Astrocyte (in vitro differentiated cells and primary cell): ENCODE measurements around the gene PSMC4. TPM values are rescaled to one million over a fixed set of nuclear protein-coding genes. Genes with fewer than 3 reads are reported as not detected.

Experiments used
- DNase-seq: peaks from one replicate; pipeline ENCODE4 v3.0.0-alpha.2; 2010; ENCODE audit warnings: low read depth
- FAIRE-seq: peaks from 2 replicates; lab custom pipeline; 2011; peaks lifted over from hg19 to GRCh38; lab: Jason Lieb, UNC
- H2AFZ ChIP-seq: 2 replicates; pipeline ENCODE4 v1.6.0; 2012; ENCODE audit warnings: low read depth, low read length, inconsistent platforms
- H3K27ac ChIP-seq: 2 replicates; pipeline ENCODE4 v1.5.1; 2011; ENCODE audit warnings: low read depth, low read length, inconsistent platforms
- H3K27me3 ChIP-seq: 2 replicates; pipeline ENCODE4 v1.6.0; 2011; ENCODE audit warnings: low read length, inconsistent platforms; ENCODE audit not compliant: insufficient read depth
- H3K36me3 ChIP-seq: 2 replicates; pipeline ENCODE4 v1.5.1; 2011; ENCODE audit warnings: low read length, inconsistent platforms; ENCODE audit not compliant: insufficient read depth
- H3K4me1 ChIP-seq: 2 replicates; pipeline ENCODE4 v1.5.1; 2011; ENCODE audit warnings: low read length, inconsistent platforms; ENCODE audit not compliant: insufficient read depth
- H3K4me2 ChIP-seq: 2 replicates; pipeline ENCODE4 v1.6.0; 2012; ENCODE audit warnings: low read length, inconsistent platforms
- H3K4me3 ChIP-seq: 2 replicates; pipeline ENCODE4 v1.5.1; 2011; ENCODE audit warnings: low read depth, mild to moderate bottlenecking, low read length, inconsistent platforms; ENCODE audit not compliant: insufficient read depth
- H3K79me2 ChIP-seq: 2 replicates; pipeline ENCODE4 v1.6.0; 2012; ENCODE audit warnings: mild to moderate bottlenecking, low read length, inconsistent platforms; ENCODE audit not compliant: insufficient read depth
- H3K9ac ChIP-seq: 2 replicates; pipeline ENCODE4 v1.6.0; 2012; ENCODE audit warnings: mild to moderate bottlenecking, low read length, inconsistent platforms
- H3K9me3 ChIP-seq: 2 replicates; pipeline ENCODE4 v1.5.1; 2012; ENCODE audit warnings: low read depth, mild to moderate bottlenecking, low read length, inconsistent platforms; ENCODE audit not compliant: insufficient read depth
- H4K20me1 ChIP-seq: 2 replicates; pipeline ENCODE4 v1.6.0; 2012; ENCODE audit warnings: low read length, inconsistent platforms; ENCODE audit not compliant: insufficient read depth
- H3K27ac Mint-ChIP-seq: one replicate; pipeline ENCODE4 v1.8.0; 2021; ENCODE audit warnings: mild to moderate bottlenecking, mixed read lengths; ENCODE audit not compliant: unreplicated experiment
- H3K27me3 Mint-ChIP-seq: one replicate; pipeline ENCODE4 v1.8.0; 2021; ENCODE audit warnings: low read depth, mixed read lengths; ENCODE audit not compliant: unreplicated experiment
- H3K36me3 Mint-ChIP-seq: one replicate; pipeline ENCODE4 v1.8.0; 2021; ENCODE audit warnings: low read depth, mixed read lengths; ENCODE audit not compliant: unreplicated experiment
- H3K4me1 Mint-ChIP-seq: one replicate; pipeline ENCODE4 v1.8.0; 2021; ENCODE audit warnings: low read depth, mixed read lengths; ENCODE audit not compliant: unreplicated experiment
- H3K4me3 Mint-ChIP-seq: one replicate; pipeline ENCODE4 v1.8.0; 2021; ENCODE audit warnings: mild to moderate bottlenecking, moderate library complexity, mixed read lengths; ENCODE audit not compliant: unreplicated experiment
- H3K9me3 Mint-ChIP-seq: one replicate; pipeline ENCODE4 v1.8.0; 2021; ENCODE audit warnings: mild to moderate bottlenecking, mixed read lengths; ENCODE audit not compliant: unreplicated experiment
- CTCF ChIP-seq: IDR thresholded peaks from 2 replicates; pipeline ENCODE4 v1.5.1; 2011; ENCODE audit warnings: low read depth, mild to moderate bottlenecking, inconsistent platforms, low read length, moderate library complexity; ENCODE audit not compliant: insufficient read depth
- EZH2 ChIP-seq: IDR thresholded peaks from 2 replicates; pipeline ENCODE4 v1.6.1; 2012; ENCODE audit warnings: mild to moderate bottlenecking, low read length, inconsistent platforms; ENCODE audit not compliant: insufficient read depth
- total RNA-seq: library from RNA; stranded (reverse); gene quantifications from 2 replicates; pipeline ENCODE4 v1.2.1, GENCODE V29; 2021

PSMC4 gene
- total RNA-seq, 1 donor from 2014 or later, result 127 TPM

- no peak for FAIRE-seq
- no peaks in the 10 kb centered on the region for H3K36me3 Mint-ChIP-seq
- no peak within 1 kb of the TSS for H3K27ac Mint-ChIP-seq
Observed at GRCh38 chr19:39934584-39935363, 36.2 kb upstream of the PSMC4 start, which contains the start of gene FCGBP. Gene FCGBP (minus strand): TSS chr19:39934634.

GRCh38 chr19:39935364-39935661 is 35.7 kb upstream of the PSMC4 start:
- Histone ChIP-seq H3K4me2 (no peak overlapping the region), H3K4me1 (no peaks in the 10 kb centered on the region), H3K27me3 (no peaks in the 10 kb centered on the region), H3K36me3 (no peaks in the 10 kb centered on the region), H3K79me2 (no peaks in the 10 kb centered on the region), H2AFZ (no peak overlapping the region), H3K9me3 (no peaks in the 10 kb centered on the region), H3K27ac (no peak overlapping the region), H3K4me3 (no peak overlapping the region), H3K9ac (no peak overlapping the region), H4K20me1 (no peaks in the 10 kb centered on the region)
- H3K9me3 Mint-ChIP-seq, result no peaks in the 10 kb centered on the region
- H3K27me3 Mint-ChIP-seq, result peaks cover 11% of the 10 kb centered on the region
- no peaks in the 10 kb centered on the region for H3K36me3 Mint-ChIP-seq
- no peak for TF ChIP-seq EZH2
- TF ChIP-seq CTCF, result no peak
- no peak for FAIRE-seq
- no peak overlapping the region for H3K4me3 Mint-ChIP-seq
- H3K27ac Mint-ChIP-seq, result no peak overlapping the region
- no peak for DNase-seq
- no peaks in the 10 kb centered on the region for H3K4me1 Mint-ChIP-seq

More at GRCh38 chr19:39934584-39935363, 36.2 kb upstream of the PSMC4 start, which contains the start of gene FCGBP:
- Histone ChIP-seq H3K27me3 (no peaks in the 10 kb centered on the region), H3K9me3 (no peaks in the 10 kb centered on the region), H3K36me3 (no peaks in the 10 kb centered on the region), H3K4me3 (no peak within 1 kb of the TSS), H3K9ac (no peak within 1 kb of the TSS), H4K20me1 (no peaks in the 10 kb centered on the region), H2AFZ (no peak within 1 kb of the TSS), H3K79me2 (no peaks in the 10 kb centered on the region), H3K4me1 (no peaks in the 10 kb centered on the region), H3K27ac (no peak within 1 kb of the TSS), H3K4me2 (no peak within 1 kb of the TSS)
- H3K4me3 Mint-ChIP-seq, result no peak within 1 kb of the TSS
- peaks cover 11% of the 10 kb centered on the region for H3K27me3 Mint-ChIP-seq
- no peaks in the 10 kb centered on the region for H3K4me1 Mint-ChIP-seq
- TF ChIP-seq CTCF (no peak), EZH2 (no peak)
- no peaks in the 10 kb centered on the region for H3K9me3 Mint-ChIP-seq
- no peak for DNase-seq

- Histone ChIP-seq H3K9me3 (no peaks in the 10 kb centered on the region), H3K9ac (no peak overlapping the region), H3K4me3 (no peak overlapping the region), H3K36me3 (no peaks in the 10 kb centered on the region), H2AFZ (no peak overlapping the region), H3K79me2 (no peaks in the 10 kb centered on the region), H4K20me1 (no peaks in the 10 kb centered on the region), H3K4me2 (no peak overlapping the region), H3K27ac (no peak overlapping the region), H3K27me3 (no peaks in the 10 kb centered on the region), H3K4me1 (no peaks in the 10 kb centered on the region)
- TF ChIP-seq CTCF, result no peak
- TF ChIP-seq EZH2, result no peak
- no peaks in the 10 kb centered on the region for H3K4me1 Mint-ChIP-seq
- H3K9me3 Mint-ChIP-seq, result no peaks in the 10 kb centered on the region
- no peaks in the 10 kb centered on the region for H3K36me3 Mint-ChIP-seq
- H3K27me3 Mint-ChIP-seq, result peaks cover 11% of the 10 kb centered on the region
- no peak overlapping the region for H3K4me3 Mint-ChIP-seq
- FAIRE-seq (no peak), DNase-seq (no peak)
- H3K27ac Mint-ChIP-seq, result no peak overlapping the region
Observed at GRCh38 chr19:39936020-39936419, 34.9 kb upstream of the PSMC4 start.
